B cell (primary cell): ENCODE data around the gene THSD7B. TPM values are rescaled to one million over a fixed set of nuclear protein-coding genes. Genes with fewer than 3 reads are reported as not detected.
"Not testable (repeated sequence)": the region's sequence is repeated elsewhere in the genome, so short reads cannot be mapped to it uniquely, and the experiment has no call there.

ENCODE experiments used
- ATAC-seq: fragments of 200-7000 bp; cut with Tn5 transposase; one replicate; pipeline ENCODE4 v1.10.0; 2021; ENCODE audit warnings: low read depth, mild to moderate bottlenecking, moderate number of reproducible peaks, moderate library complexity
- CTCF ChIA-PET: fragments of 350-600 bp; sonication (Branson Sonifier 250); formaldehyde crosslinking; loops from one replicate; lab custom pipeline; 2021; ENCODE audit warnings: antibody characterized with exemption, inconsistent platforms; lab: Charles Lee
- POLR2A ChIA-PET: fragments of 350-600 bp; sonication (Branson Sonifier 250); formaldehyde crosslinking; loops from one replicate; lab custom pipeline; 2021; ENCODE audit warnings: antibody characterized with exemption; lab: Charles Lee
- DNase-seq: peaks from one replicate; pipeline ENCODE4 v3.0.0; 2013
- H2AFZ ChIP-seq: 2 replicates; pipeline ENCODE4 v1.6.1; 2012; ENCODE audit warnings: mild to moderate bottlenecking, low read depth, low read length; ENCODE audit not compliant: insufficient read depth, poor library complexity, severe bottlenecking
- H3K27ac ChIP-seq, 2 donors: 1 replicate in 1 of 2; 2 replicates in 1 of 2; pipeline ENCODE4 v1.5.1; 2012 to 2013; ENCODE audit warnings: low read length in 2 of 2, mild to moderate bottlenecking in 2 of 2, moderate library complexity in 1 of 2
- H3K27me3 ChIP-seq, 4 experiments: fragments of 200-600 bp in 1 of 4; sonication (generic) in 1 of 4; replicated peaks in 1 of 4; 1 replicate in 2 of 4; 2 replicates in 2 of 4; pipeline versions ENCODE4 v1.6.1 to v1.7.0; 2013 to 2016; ENCODE audit warnings: low read length in 3 of 4, mild to moderate bottlenecking in 2 of 4, mixed read lengths in 1 of 4, moderate library complexity in 1 of 4; ENCODE audit not compliant: insufficient read depth in 4 of 4, control insufficient read depth in 3 of 4; ENCODE audit errors: control extremely low read depth in 1 of 4
- H3K36me3 ChIP-seq, 2 experiments: replicated peaks in 1 of 2; 1 replicate in 1 of 2; 2 replicates in 1 of 2; pipeline versions ENCODE4 v1.6.1 to v1.7.1; 2013; ENCODE audit warnings: low read length in 1 of 2; ENCODE audit not compliant: insufficient read depth in 2 of 2, control insufficient read depth in 1 of 2; ENCODE audit errors: control extremely low read depth in 1 of 2, extremely low read depth in 1 of 2
- H3K4me1 ChIP-seq, 2 donors: fragments of 200-600 bp in 1 of 2; sonication (generic) in 1 of 2; 1 replicate in 1 of 2; 2 replicates in 1 of 2; pipeline versions ENCODE4 v1.5.1 to v1.6.1; 2013 to 2017; ENCODE audit warnings: low read length in 2 of 2; ENCODE audit not compliant: control insufficient read depth in 2 of 2, insufficient read depth in 2 of 2
- H3K4me2 ChIP-seq: replicated peaks from 2 replicates; pipeline ENCODE3; 2012; ENCODE audit warnings: mild to moderate bottlenecking, low read depth, low read length; ENCODE audit not compliant: poor library complexity, severe bottlenecking
- H3K4me3 ChIP-seq, 5 experiments: fragments of 200-600 bp in 1 of 5; sonication (generic) in 1 of 5; 1 replicate in 3 of 5; 2 replicates in 2 of 5; pipeline versions ENCODE4 v1.5.1 to v1.7.0; 2011 to 2016; ENCODE audit warnings: low read length in 4 of 5, mild to moderate bottlenecking in 4 of 5, low read depth in 2 of 5, control low read depth in 1 of 5, moderate library complexity in 1 of 5; ENCODE audit not compliant: insufficient read depth in 1 of 5; ENCODE audit errors: control extremely low read depth in 1 of 5, extremely low read depth in 1 of 5
- H3K79me2 ChIP-seq: fragments of 200-600 bp; sonication (generic); one replicate; pipeline ENCODE4 v1.6.0; 2016; ENCODE audit warnings: low read length; ENCODE audit not compliant: control insufficient read depth, insufficient read depth
- H3K9ac ChIP-seq: fragments of 200-600 bp; sonication (generic); 2 replicates; pipeline ENCODE4 v1.6.1; 2017; ENCODE audit warnings: mild to moderate bottlenecking, low read length, moderate library complexity
- H3K9me3 ChIP-seq, 3 donors: one replicate each; pipeline versions ENCODE4 v1.6.1 to v1.7.1; 2013; ENCODE audit warnings: low read length in 2 of 3; ENCODE audit not compliant: control insufficient read depth in 2 of 3, insufficient read depth in 1 of 3; ENCODE audit errors: control extremely low read depth in 1 of 3
- H4K20me1 ChIP-seq: 2 replicates; pipeline ENCODE4 v1.6.0; 2012; ENCODE audit warnings: mild to moderate bottlenecking, low read length; ENCODE audit not compliant: insufficient read depth, control insufficient read depth, poor library complexity, severe bottlenecking
- H3K27ac Mint-ChIP-seq: one replicate; pipeline ENCODE4 v1.8.0; 2021; ENCODE audit warnings: mixed read lengths
- H3K27me3 Mint-ChIP-seq: one replicate; pipeline ENCODE4 v1.8.0; 2021; ENCODE audit warnings: mixed read lengths
- H3K4me1 Mint-ChIP-seq: one replicate; pipeline ENCODE4 v1.8.0; 2021; ENCODE audit warnings: mixed read lengths
- H3K4me3 Mint-ChIP-seq: one replicate; pipeline ENCODE4 v1.8.0; 2021; ENCODE audit warnings: mixed read lengths
- H3K9me3 Mint-ChIP-seq: one replicate; pipeline ENCODE4 v1.8.0; 2022; ENCODE audit warnings: mixed read lengths; ENCODE audit not compliant: insufficient read depth
- EZH2 ChIP-seq: IDR thresholded peaks from 2 replicates; pipeline ENCODE4 v1.6.1; 2012; ENCODE audit warnings: borderline replicate concordance, low read depth, mild to moderate bottlenecking, moderate library complexity, low read length; ENCODE audit not compliant: insufficient read depth, poor library complexity, severe bottlenecking
- whole genome bisulfite sequencing: methylation state at CpG from one replicate; pipeline ENCODE4 v1.1.5; 2013; ENCODE audit warnings: missing lambda C conversion rate; ENCODE audit not compliant: insufficient coverage; 5-methylcytosine and 5-hydroxymethylcytosine counted together
- intact Hi-C: fragments of 100-400 bp; cut with micrococcal nuclease; formaldehyde crosslinking; loops from one replicate; pipeline ENCODE4 v1.10.0; 2022
- polyA plus RNA-seq: library from polyadenylated mRNA; depleted of rRNA; stranded (reverse); fragments of >200 nt; gene quantifications from 2 replicates; pipeline ENCODE4 v1.2.3, GENCODE V29; 2012
- total RNA-seq, 2 donors: library from RNA; stranded (reverse); fragments of 120-200 nt in 1 of 2; gene quantifications; 1 replicate in 1 of 2; 2 replicates in 1 of 2; pipeline versions ENCODE4 v1.2.3 to v1.2.4, GENCODE V29; 2013 to 2022
- TF ChIP-seq, protein P1 (sequence below): fragments of 200-600 bp; IDR thresholded peaks from one replicate; pipeline ENCODE4 v1.8.0; 2022; ENCODE audit warnings: antibody characterized with exemption, mild to moderate bottlenecking

The THSD7B gene
- total and polyA plus RNA-seq, 2 donors (not counting 1 experiment from before 2014, with no cell fraction given), result 0.76 TPM; not detected in 1

DNA sequence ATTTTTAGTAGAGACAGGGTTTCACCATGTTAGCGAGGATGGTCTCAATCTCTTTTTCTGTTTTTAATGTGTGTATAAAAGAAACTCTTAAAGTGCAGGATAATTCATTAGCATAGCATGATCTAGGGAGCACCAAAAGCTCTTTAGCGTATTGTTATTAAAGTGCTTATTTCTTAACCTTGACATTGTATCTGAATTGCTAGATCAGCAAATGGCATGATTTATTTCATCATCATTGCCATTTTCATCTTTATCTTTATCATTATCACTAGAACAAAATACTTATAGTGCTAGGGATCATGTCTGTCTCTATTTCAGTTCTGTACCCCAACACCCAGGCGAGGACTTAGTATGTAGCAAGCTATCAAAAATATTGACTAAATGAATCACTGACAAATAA lies 805.1 kb downstream of the THSD7B start:
- H3K9me3 ChIP-seq, result no peaks in the 10 kb centered on the region

DNA sequence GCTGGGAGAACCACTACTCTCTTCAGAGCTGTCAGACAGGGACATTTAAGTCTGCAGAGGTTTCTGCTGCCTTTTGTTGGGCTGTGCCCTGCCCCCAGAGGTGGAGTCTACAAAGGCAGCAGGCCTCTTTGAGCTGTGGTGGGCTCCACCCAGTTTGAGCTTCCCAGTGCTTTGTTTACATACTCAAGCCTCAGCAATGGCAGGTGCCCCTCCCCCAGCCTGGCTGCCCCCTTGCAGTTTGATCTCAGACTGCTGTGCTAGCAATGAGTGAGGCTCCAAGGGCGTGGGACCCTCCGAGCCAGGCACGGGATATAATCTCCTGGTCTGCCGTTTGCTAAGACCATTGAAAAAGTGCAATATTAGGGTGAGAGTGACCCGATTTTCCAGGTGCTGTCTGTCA lies 822.5 kb downstream of the THSD7B start:
- H3K79me2 ChIP-seq, H3K4me1 Mint-ChIP-seq, H4K20me1 ChIP-seq, H3K9ac ChIP-seq, H3K9me3 Mint-ChIP-seq, H3K4me2 ChIP-seq, POLR2A ChIA-PET, DNase-seq, H3K4me3 ChIP-seq, H2AFZ ChIP-seq, H3K4me3 Mint-ChIP-seq, intact Hi-C loops, H3K27ac ChIP-seq, H3K4me1 ChIP-seq, H3K27ac Mint-ChIP-seq, ATAC-seq, H3K36me3 ChIP-seq, CTCF ChIA-PET, H3K27me3 Mint-ChIP-seq, H3K27me3 ChIP-seq, H3K9me3 ChIP-seq: not testable (repeated sequence)
- 83% methylated on average over 5 of the region's 5 CpGs for whole genome bisulfite sequencing

More for the DNA sequence above, 805.1 kb downstream of the THSD7B start:
- DNase-seq, result no peak
- Histone ChIP-seq H4K20me1 (no peaks in the 10 kb centered on the region), H3K4me3 (no peak overlapping the region), H3K9ac (no peak overlapping the region), H3K79me2 (no peaks in the 10 kb centered on the region), H3K4me2 (no peak overlapping the region), H3K4me1 (no peaks in the 10 kb centered on the region), H3K27ac (no peak overlapping the region), H3K27me3 (no peaks in the 10 kb centered on the region), H2AFZ (no peak overlapping the region), H3K36me3 (no peaks in the 10 kb centered on the region)
- H3K4me3 Mint-ChIP-seq, result no peak overlapping the region
- H3K4me1 Mint-ChIP-seq, result no peaks in the 10 kb centered on the region
- H3K27ac Mint-ChIP-seq, result no peak overlapping the region
- no peak for ATAC-seq
- H3K27me3 Mint-ChIP-seq, result no peaks in the 10 kb centered on the region
- WGBS, result no CpG with 5 or more reads among the region's 3 CpGs
- intact Hi-C loops, result no loop called here
- TF ChIP-seq, protein P1, sequence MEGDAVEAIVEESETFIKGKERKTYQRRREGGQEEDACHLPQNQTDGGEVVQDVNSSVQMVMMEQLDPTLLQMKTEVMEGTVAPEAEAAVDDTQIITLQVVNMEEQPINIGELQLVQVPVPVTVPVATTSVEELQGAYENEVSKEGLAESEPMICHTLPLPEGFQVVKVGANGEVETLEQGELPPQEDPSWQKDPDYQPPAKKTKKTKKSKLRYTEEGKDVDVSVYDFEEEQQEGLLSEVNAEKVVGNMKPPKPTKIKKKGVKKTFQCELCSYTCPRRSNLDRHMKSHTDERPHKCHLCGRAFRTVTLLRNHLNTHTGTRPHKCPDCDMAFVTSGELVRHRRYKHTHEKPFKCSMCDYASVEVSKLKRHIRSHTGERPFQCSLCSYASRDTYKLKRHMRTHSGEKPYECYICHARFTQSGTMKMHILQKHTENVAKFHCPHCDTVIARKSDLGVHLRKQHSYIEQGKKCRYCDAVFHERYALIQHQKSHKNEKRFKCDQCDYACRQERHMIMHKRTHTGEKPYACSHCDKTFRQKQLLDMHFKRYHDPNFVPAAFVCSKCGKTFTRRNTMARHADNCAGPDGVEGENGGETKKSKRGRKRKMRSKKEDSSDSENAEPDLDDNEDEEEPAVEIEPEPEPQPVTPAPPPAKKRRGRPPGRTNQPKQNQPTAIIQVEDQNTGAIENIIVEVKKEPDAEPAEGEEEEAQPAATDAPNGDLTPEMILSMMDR, result no peak
- TF ChIP-seq EZH2, result no peak
- no peaks in the 10 kb centered on the region for H3K9me3 Mint-ChIP-seq
- POLR2A ChIA-PET, result no interaction called here
- CTCF ChIA-PET, result no interaction called here

DNA sequence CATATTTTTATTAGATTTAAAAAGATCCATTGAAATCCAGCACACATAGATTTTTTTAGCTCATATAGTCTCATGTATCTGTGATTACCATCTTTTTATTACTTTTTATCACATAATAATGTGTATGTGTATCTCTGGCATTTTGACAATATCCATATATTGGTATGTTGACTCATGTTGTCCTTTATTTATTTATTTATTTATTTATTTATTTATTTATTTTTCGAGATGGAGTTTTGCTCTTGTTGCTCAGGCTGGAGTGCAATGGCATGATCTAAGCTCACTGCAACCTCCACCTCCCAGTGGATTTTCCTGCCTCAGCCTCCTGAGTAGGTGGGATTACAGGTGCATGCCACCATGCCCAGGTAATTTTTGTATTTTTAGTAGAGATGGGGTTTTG lies 823.2 kb downstream of the THSD7B start:
- ATAC-seq, H3K27ac Mint-ChIP-seq, H3K4me2 ChIP-seq, H3K9me3 Mint-ChIP-seq, H3K27me3 Mint-ChIP-seq, DNase-seq, intact Hi-C loops, H3K4me1 ChIP-seq, POLR2A ChIA-PET, H3K27ac ChIP-seq, H3K4me3 ChIP-seq, H3K4me1 Mint-ChIP-seq, H3K4me3 Mint-ChIP-seq, H3K9ac ChIP-seq, H3K27me3 ChIP-seq, H3K9me3 ChIP-seq, H4K20me1 ChIP-seq, H3K79me2 ChIP-seq, CTCF ChIA-PET, H2AFZ ChIP-seq, H3K36me3 ChIP-seq: not testable (repeated sequence)
- no CpG with 5 or more reads among the region's 1 CpG for WGBS
